Measurements from ENCODE around the gene UBR4. TPM values are rescaled to one million over a fixed set of nuclear protein-coding genes. Genes with fewer than 3 reads are reported as not detected.

Gene UBR4
- total RNA-seq, 1 donor from 2014 or later = 125 TPM

DNA sequence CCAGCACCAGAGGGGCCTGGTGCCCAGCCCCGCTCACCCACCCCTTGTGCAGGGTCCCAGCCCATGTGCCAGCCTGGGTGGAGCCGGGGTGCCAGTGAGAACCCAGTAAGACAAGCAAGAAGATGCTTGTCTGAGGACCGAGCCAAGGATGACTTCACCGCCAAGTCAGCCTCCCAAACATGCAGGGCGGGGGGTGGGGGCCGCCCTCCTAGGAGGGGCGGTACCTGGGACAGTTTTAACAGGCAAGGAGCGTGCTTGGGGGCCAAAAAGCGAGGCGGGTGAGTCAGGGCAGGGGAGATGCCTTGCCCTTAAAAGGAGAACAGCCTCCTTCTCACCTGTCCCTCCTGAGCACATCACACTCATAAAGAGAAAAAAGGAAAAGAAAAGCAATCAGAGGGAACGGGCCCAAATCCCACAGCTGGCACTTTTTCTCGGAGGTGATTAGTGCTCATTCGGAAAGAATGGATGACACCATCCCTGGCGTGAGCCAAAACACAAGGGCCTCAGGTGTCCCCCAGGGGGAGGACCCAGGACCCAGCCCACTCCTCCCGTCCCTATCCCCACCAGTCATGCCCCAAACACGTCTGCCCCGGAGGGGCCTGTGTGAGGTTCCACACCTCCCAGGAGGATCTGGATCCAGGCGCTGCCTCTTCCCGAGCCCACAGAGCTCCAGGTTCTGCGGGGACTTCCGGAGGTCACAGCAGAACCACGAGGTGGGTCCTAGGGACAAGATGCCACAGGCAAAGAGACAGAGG is 176.0 kb downstream of the UBR4 start:
- intact Hi-C loops (cut with DNase I) = no loop called here
- DNase-seq = peak; percentile 37
- Histone ChIP-seq H3K27ac (no peak overlapping the region), H3K4me3 (no peak overlapping the region), H3K4me1 (no peaks in the 10 kb centered on the region), H3K9me3 (no peaks in the 10 kb centered on the region), H3K27me3 (ENCODE audit: low read depth) (no peaks in the 10 kb centered on the region), H3K36me3 (no peaks in the 10 kb centered on the region)
- ATAC-seq = peak in 1 of 2 donors; percentile 11
- TF ChIP-seq CTCF (IDR thresholded peaks at IDR 0.05) = no peak

GRCh38 chr1:19033515-19033839 is 176.6 kb downstream of the UBR4 start:
- DNase-seq (no peak), ATAC-seq (no peak)
- H3K36me3 ChIP-seq = no peaks in the 10 kb centered on the region
- H3K27ac ChIP-seq = no peak overlapping the region
- no peaks in the 10 kb centered on the region for H3K4me1 ChIP-seq
- no peaks in the 10 kb centered on the region for H3K27me3 ChIP-seq (ENCODE audit: low read depth)
- no peak overlapping the region for H3K4me3 ChIP-seq
- no peaks in the 10 kb centered on the region for H3K9me3 ChIP-seq
- no peak for TF ChIP-seq CTCF (IDR thresholded peaks at IDR 0.05)
- intact Hi-C loops (cut with DNase I) = no loop called here

- H3K9me3 ChIP-seq = no peaks in the 10 kb centered on the region
- H3K4me3 ChIP-seq = no peak overlapping the region
- DNase-seq (no peak), ATAC-seq (no peak)
- H3K4me1 ChIP-seq = no peaks in the 10 kb centered on the region
- intact Hi-C loops (cut with DNase I) = no loop called here
- H3K36me3 ChIP-seq = no peaks in the 10 kb centered on the region
- H3K27me3 ChIP-seq (ENCODE audit: low read depth) = no peaks in the 10 kb centered on the region
- H3K27ac ChIP-seq = no peak overlapping the region
- no peak for TF ChIP-seq CTCF (IDR thresholded peaks at IDR 0.05)
These were observed 177.2 kb downstream of the UBR4 start for GRCh38 chr1:19032701-19033514.

GRCh38 chr1:19032413-19032695 is 177.7 kb downstream of the UBR4 start:
- intact Hi-C loops (cut with DNase I) = no loop called here
- TF ChIP-seq CTCF (IDR thresholded peaks at IDR 0.05) = no peak
- Histone ChIP-seq H3K9me3 (no peaks in the 10 kb centered on the region), H3K4me1 (no peaks in the 10 kb centered on the region), H3K27me3 (ENCODE audit: low read depth) (no peaks in the 10 kb centered on the region), H3K36me3 (no peaks in the 10 kb centered on the region), H3K27ac (no peak overlapping the region), H3K4me3 (no peak overlapping the region)
- ATAC-seq (no peak), DNase-seq (peak; percentile 30)

GRCh38 chr1:19029191-19030085 is 180.6 kb downstream of the UBR4 start:
- ATAC-seq = peak; percentile 39 to 61

More at GRCh38 chr1:19029191-19030085, 180.6 kb downstream of the UBR4 start:
- no peak for TF ChIP-seq CTCF (IDR thresholded peaks at IDR 0.05)
- Histone ChIP-seq H3K4me3 (no peak overlapping the region), H3K36me3 (no peaks in the 10 kb centered on the region), H3K27ac (no peak overlapping the region), H3K9me3 (no peaks in the 10 kb centered on the region), H3K4me1 (no peaks in the 10 kb centered on the region), H3K27me3 (ENCODE audit: low read depth) (no peaks in the 10 kb centered on the region)
- DNase-seq = no peak
- intact Hi-C loops (cut with DNase I) = no loop called here
